ENCODE data around the gene PIK3R2. TPM values are rescaled to one million over a fixed set of nuclear protein-coding genes. Genes with fewer than 3 reads are reported as not detected.

PIK3R2 gene
- total and polyA plus RNA-seq, 2 of the 13 experiments (the other 11 are each of a cell fraction or from before 2014, with no cell fraction given), result 18.6 to 25.3 TPM

DNA sequence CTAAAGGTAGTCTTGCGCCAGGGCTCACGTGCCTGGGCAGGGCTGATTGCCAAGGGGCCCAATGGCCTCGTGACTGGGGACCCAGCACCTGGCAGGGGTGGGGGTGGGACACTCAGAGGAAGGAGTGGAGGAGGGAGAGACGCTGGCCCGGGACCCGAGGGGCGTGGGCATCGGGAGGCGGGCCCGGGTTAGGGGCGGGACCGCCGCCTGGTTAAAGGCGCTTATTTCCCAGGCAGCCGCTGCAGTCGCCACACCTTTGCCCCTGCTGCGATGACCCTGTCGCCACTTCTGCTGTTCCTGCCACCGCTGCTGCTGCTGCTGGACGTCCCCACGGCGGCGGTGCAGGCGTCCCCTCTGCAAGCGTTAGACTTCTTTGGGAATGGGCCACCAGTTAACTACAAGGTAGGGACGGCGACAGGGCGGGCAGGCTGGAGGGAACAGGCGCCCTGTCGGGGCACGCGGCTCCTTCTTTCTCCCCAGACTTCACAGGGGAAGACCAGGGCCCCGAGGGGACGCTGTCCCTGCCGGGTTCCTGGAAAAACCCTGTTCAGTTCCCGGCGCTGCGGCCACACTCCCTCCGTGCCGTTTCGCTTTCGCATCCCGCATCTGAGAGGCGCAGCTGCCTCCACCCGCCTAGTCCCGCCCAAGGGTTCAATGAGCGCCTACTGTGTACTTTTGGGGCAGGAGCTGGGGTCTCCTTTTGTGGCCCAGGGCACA lies 20.8 kb downstream of the PIK3R2 start, which contains the start of gene IFI30 (continued):
- peak; percentile 62 for TF ChIP-seq ZMYM4 (CRISPR knock-in tag; IDR thresholded peaks at IDR 0.05)
- no peak for TF ChIP-seq RBAK (CRISPR knock-in tag; IDR thresholded peaks at IDR 0.05)
- peak; percentile 67; the same call in 1 of the 2 replicates for TF ChIP-seq SIN3A (IDR thresholded peaks at IDR 0.05; ENCODE audit: borderline replicate concordance, low read depth, low read length)
- no peak for TF ChIP-seq NONO (IDR thresholded peaks at IDR 0.05)
- TF ChIP-seq NONO (CRISPR knock-in tag; conservative IDR thresholded peaks at IDR 0.05), result peak; percentile 28; the same call in 1 of the 2 replicates
- TF ChIP-seq ZNF660 (CRISPR knock-in tag; IDR thresholded peaks at IDR 0.05; ENCODE audit: borderline replicate concordance, low read depth), result no peak
- TF ChIP-seq ZNF737 (CRISPR knock-in tag; IDR thresholded peaks at IDR 0.05; ENCODE audit: borderline replicate concordance), result no peak
- TF ChIP-seq ZNF382 (CRISPR knock-in tag; IDR thresholded peaks at IDR 0.05; ENCODE audit: borderline replicate concordance), result no peak
- peak; percentile 86 for TF ChIP-seq POLR2G (IDR thresholded peaks at IDR 0.05; ENCODE audit: low read depth, low read length)
- TF ChIP-seq, protein P1, sequence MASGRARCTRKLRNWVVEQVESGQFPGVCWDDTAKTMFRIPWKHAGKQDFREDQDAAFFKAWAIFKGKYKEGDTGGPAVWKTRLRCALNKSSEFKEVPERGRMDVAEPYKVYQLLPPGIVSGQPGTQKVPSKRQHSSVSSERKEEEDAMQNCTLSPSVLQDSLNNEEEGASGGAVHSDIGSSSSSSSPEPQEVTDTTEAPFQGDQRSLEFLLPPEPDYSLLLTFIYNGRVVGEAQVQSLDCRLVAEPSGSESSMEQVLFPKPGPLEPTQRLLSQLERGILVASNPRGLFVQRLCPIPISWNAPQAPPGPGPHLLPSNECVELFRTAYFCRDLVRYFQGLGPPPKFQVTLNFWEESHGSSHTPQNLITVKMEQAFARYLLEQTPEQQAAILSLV (CRISPR knock-in tag; IDR thresholded peaks at IDR 0.05; ENCODE audit: borderline replicate concordance), result no peak
- peak; percentile 76; the same call in 1 of the 2 replicates for TF ChIP-seq EED (CRISPR knock-in tag; IDR thresholded peaks at IDR 0.05)
- no peak for TF ChIP-seq SMARCE1 (IDR thresholded peaks at IDR 0.05; ENCODE audit: borderline replicate concordance)
- TF ChIP-seq, protein P2, sequence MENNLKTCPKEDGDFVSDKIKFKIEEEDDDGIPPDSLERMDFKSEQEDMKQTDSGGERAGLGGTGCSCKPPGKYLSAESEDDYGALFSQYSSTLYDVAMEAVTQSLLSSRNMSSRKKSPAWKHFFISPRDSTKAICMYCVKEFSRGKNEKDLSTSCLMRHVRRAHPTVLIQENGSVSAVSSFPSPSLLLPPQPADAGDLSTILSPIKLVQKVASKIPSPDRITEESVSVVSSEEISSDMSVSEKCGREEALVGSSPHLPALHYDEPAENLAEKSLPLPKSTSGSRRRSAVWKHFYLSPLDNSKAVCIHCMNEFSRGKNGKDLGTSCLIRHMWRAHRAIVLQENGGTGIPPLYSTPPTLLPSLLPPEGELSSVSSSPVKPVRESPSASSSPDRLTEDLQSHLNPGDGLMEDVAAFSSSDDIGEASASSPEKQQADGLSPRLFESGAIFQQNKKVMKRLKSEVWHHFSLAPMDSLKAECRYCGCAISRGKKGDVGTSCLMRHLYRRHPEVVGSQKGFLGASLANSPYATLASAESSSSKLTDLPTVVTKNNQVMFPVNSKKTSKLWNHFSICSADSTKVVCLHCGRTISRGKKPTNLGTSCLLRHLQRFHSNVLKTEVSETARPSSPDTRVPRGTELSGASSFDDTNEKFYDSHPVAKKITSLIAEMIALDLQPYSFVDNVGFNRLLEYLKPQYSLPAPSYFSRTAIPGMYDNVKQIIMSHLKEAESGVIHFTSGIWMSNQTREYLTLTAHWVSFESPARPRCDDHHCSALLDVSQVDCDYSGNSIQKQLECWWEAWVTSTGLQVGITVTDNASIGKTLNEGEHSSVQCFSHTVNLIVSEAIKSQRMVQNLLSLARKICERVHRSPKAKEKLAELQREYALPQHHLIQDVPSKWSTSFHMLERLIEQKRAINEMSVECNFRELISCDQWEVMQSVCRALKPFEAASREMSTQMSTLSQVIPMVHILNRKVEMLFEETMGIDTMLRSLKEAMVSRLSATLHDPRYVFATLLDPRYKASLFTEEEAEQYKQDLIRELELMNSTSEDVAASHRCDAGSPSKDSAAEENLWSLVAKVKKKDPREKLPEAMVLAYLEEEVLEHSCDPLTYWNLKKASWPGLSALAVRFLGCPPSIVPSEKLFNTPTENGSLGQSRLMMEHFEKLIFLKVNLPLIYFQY (CRISPR knock-in tag; IDR thresholded peaks at IDR 0.05; ENCODE audit: borderline replicate concordance), result no peak
- TF ChIP-seq DBP (CRISPR knock-in tag; IDR thresholded peaks at IDR 0.05; ENCODE audit: not compliant biosample characterization), result no peak
- peak; percentile 67 for TF ChIP-seq HOXD1 (CRISPR knock-in tag; IDR thresholded peaks at IDR 0.05)
- no peak for TF ChIP-seq ZNF75D (CRISPR knock-in tag; IDR thresholded peaks at IDR 0.05; ENCODE audit: borderline replicate concordance)
- TF ChIP-seq, protein P3, sequence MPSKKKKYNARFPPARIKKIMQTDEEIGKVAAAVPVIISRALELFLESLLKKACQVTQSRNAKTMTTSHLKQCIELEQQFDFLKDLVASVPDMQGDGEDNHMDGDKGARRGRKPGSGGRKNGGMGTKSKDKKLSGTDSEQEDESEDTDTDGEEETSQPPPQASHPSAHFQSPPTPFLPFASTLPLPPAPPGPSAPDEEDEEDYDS (CRISPR knock-in tag; IDR thresholded peaks at IDR 0.05), result peak; percentile 96
- peak; percentile 39; the same call in 1 of the 2 replicates for TF ChIP-seq ZNF788 (CRISPR knock-in tag; IDR thresholded peaks at IDR 0.05; ENCODE audit: borderline replicate concordance)
- TF ChIP-seq ATF3 (CRISPR knock-in tag; IDR thresholded peaks at IDR 0.05), result no peak
- peak; percentile 66 for TF ChIP-seq HOXA5 (CRISPR knock-in tag; IDR thresholded peaks at IDR 0.05)
- TF ChIP-seq THYN1 (CRISPR knock-in tag; IDR thresholded peaks at IDR 0.05; ENCODE audit: borderline replicate concordance, low read depth), result 0 out of 2 replicates have a peak, but pooled peaks have one; percentile 3
- no peak for TF ChIP-seq KLF13 (CRISPR knock-in tag; IDR thresholded peaks at IDR 0.05)
- 0 out of 2 replicates have a peak, but pooled peaks have one; percentile 58 for TF ChIP-seq MTA1 (CRISPR knock-in tag; IDR thresholded peaks at IDR 0.05; ENCODE audit: borderline replicate concordance)
